ENCODE results near the gene PILRA. TPM values are rescaled to one million over a fixed set of nuclear protein-coding genes. Genes with fewer than 3 reads are reported as not detected.
"Not testable (repeated sequence)": the region's sequence is repeated elsewhere in the genome, so short reads cannot be mapped to it uniquely, and the experiment has no call there.

Gene PILRA
- total and polyA plus RNA-seq, 4 donors, result 1.5 to 3.5 (median 3.1) TPM

GRCh38 chr7:100363797-100364196 lies 9.5 kb upstream of the PILRA start:
- not testable (repeated sequence) for H3K27me3 ChIP-seq (ENCODE audit: control insufficient read depth in 4 of 4, insufficient read depth in 4 of 4, low read length in 3 of 4); H3K9me3 ChIP-seq (ENCODE audit: control insufficient read depth in 4 of 4, low read length in 3 of 4); H3K4me1 ChIP-seq (ENCODE audit: control insufficient read depth in 4 of 4, insufficient read depth in 4 of 4, low read length in 3 of 4); DNase-seq (ENCODE audit: low spot score); H3K9ac ChIP-seq (ENCODE audit: low read depth in 1 of 2, low read length in 2 of 2); H3K27ac ChIP-seq (ENCODE audit: low read depth in 1 of 2, low read length in 2 of 2); H3K4me3 ChIP-seq (ENCODE audit: low read depth in 1 of 3, low read length in 3 of 3)
- WGBS, result 98% methylated on average over 7 of the region's 7 CpGs
- peaks cover 8 to 40% (median 31%) of the 10 kb centered on the region in 4 donors for H3K36me3 ChIP-seq (ENCODE audit: control insufficient read depth in 4 of 4, insufficient read depth in 3 of 4, low read depth in 1 of 4, low read length in 3 of 4)

GRCh38 chr7:100364480-100364879 lies 8.8 kb upstream of the PILRA start:
- no peak for TF ChIP-seq SP1 (IDR thresholded peaks at IDR 0.05)
- no peak for TF ChIP-seq JUND (IDR thresholded peaks at IDR 0.05)
- no peak for TF ChIP-seq GABPA (IDR thresholded peaks at IDR 0.05 in 1 of 2, conservative IDR thresholded peaks at IDR 0.05 in 1 of 2)
- TF ChIP-seq EGR1 (IDR thresholded peaks at IDR 0.05; ENCODE audit: low read depth in 2 of 2), result no peak
- no peak for TF ChIP-seq CTCF (IDR thresholded peaks at IDR 0.05; ENCODE audit: low read depth, low read length, missing input control)
- TF ChIP-seq REST (IDR thresholded peaks at IDR 0.05), result no peak
- no peaks in the 10 kb centered on the region for H3K4me1 ChIP-seq (ENCODE audit: control insufficient read depth in 4 of 4, insufficient read depth in 4 of 4, low read length in 3 of 4)
- no peak overlapping the region for H3K4me3 ChIP-seq (ENCODE audit: low read depth in 1 of 3, low read length in 3 of 3)
- H3K36me3 ChIP-seq (ENCODE audit: control insufficient read depth in 4 of 4, insufficient read depth in 3 of 4, low read depth in 1 of 4, low read length in 3 of 4), result peaks cover 7 to 33% (median 24%) of the 10 kb centered on the region in 4 donors
- 60% methylated on average over 6 of the region's 6 CpGs for WGBS
- no peak overlapping the region for H3K9ac ChIP-seq (ENCODE audit: low read depth in 1 of 2, low read length in 2 of 2)
- no peaks in the 10 kb centered on the region for H3K27me3 ChIP-seq (ENCODE audit: control insufficient read depth in 4 of 4, insufficient read depth in 4 of 4, low read length in 3 of 4)
- no peak for DNase-seq (ENCODE audit: low spot score)
- no peak overlapping the region for H3K27ac ChIP-seq (ENCODE audit: low read depth in 1 of 2, low read length in 2 of 2)
- H3K9me3 ChIP-seq (ENCODE audit: control insufficient read depth in 4 of 4, low read length in 3 of 4), result no peaks in the 10 kb centered on the region

GRCh38 chr7:100365998-100366367 lies 7.3 kb upstream of the PILRA start:
- H3K4me1 ChIP-seq (ENCODE audit: control insufficient read depth in 4 of 4, insufficient read depth in 4 of 4, low read length in 3 of 4); H3K27me3 ChIP-seq (ENCODE audit: control insufficient read depth in 4 of 4, insufficient read depth in 4 of 4, low read length in 3 of 4); H3K27ac ChIP-seq (ENCODE audit: low read depth in 1 of 2, low read length in 2 of 2); H3K9ac ChIP-seq (ENCODE audit: low read depth in 1 of 2, low read length in 2 of 2); H3K4me3 ChIP-seq (ENCODE audit: low read depth in 1 of 3, low read length in 3 of 3); H3K9me3 ChIP-seq (ENCODE audit: control insufficient read depth in 4 of 4, low read length in 3 of 4); DNase-seq (ENCODE audit: low spot score): not testable (repeated sequence)
- 94% methylated on average over 7 of the region's 7 CpGs for WGBS
- peaks cover 2 to 22% (median 19%) of the 10 kb centered on the region in 4 donors for H3K36me3 ChIP-seq (ENCODE audit: control insufficient read depth in 4 of 4, insufficient read depth in 3 of 4, low read depth in 1 of 4, low read length in 3 of 4)
